ENCODE measurements around the gene TMA7.

- TF ChIP-seq CTCF (IDR thresholded peaks at IDR 0.05) (no peak), CEBPB (IDR thresholded peaks at IDR 0.05) (no peak), RAD21 (conservative IDR thresholded peaks at IDR 0.05 in 1 of 2, IDR thresholded peaks at IDR 0.05 in 1 of 2) (no peak), CHD2 (IDR thresholded peaks at IDR 0.05; ENCODE audit: low read length, partially characterized antibody) (no peak), BCL3 (IDR thresholded peaks at IDR 0.05) (no peak), POLR2A (IDR thresholded peaks at IDR 0.05; ENCODE audit: low read length) (no peak), MAFK (IDR thresholded peaks at IDR 0.05; ENCODE audit: partially characterized antibody) (no peak)
Observed at GRCh38 chr3:48402907-48403306, 37.1 kb upstream of the TMA7 start.
